GM12878 (cell line): Measurements from ENCODE around the gene ELL2.
"Not testable (repeated sequence)": the region's sequence is repeated elsewhere in the genome, so short reads cannot be mapped to it uniquely, and the experiment has no call there.

Experiments used
- CHD4 ChIP-seq: fragments of 200-600 bp; sonication (generic); IDR thresholded peaks from 2 replicates; pipeline ENCODE4 v1.6.1; 2016; ENCODE audit warnings: mild to moderate bottlenecking
- CREM ChIP-seq: IDR thresholded peaks from 2 replicates; pipeline ENCODE4 v1.6.1; 2014; ENCODE audit warnings: antibody characterized with exemption, low read depth
- JUNB ChIP-seq: IDR thresholded peaks from 2 replicates; pipeline ENCODE4 v1.6.1; 2016; ENCODE audit warnings: antibody characterized with exemption, mild to moderate bottlenecking
- NFIC ChIP-seq: IDR thresholded peaks from 2 replicates; pipeline ENCODE4 v1.6.1; 2012; ENCODE audit warnings: low read depth, mild to moderate bottlenecking, inconsistent platforms, low read length, moderate library complexity
- POLR2A ChIP-seq: IDR thresholded peaks from 2 replicates; pipeline ENCODE4 v1.6.1; 2011; ENCODE audit warnings: low read depth, mild to moderate bottlenecking, low read length
- POLR2AphosphoS5 ChIP-seq: IDR thresholded peaks from 2 replicates; pipeline ENCODE4 v1.6.1; 2011; ENCODE audit warnings: mild to moderate bottlenecking, low read length, inconsistent platforms
- SMC3 ChIP-seq: IDR thresholded peaks from 2 replicates; pipeline ENCODE4 v1.6.1; 2011; ENCODE audit warnings: low read length, improper control_type of control experiment, borderline replicate concordance
- SUZ12 ChIP-seq: fragments of 200-600 bp; sonication (generic); IDR thresholded peaks from one replicate; pipeline ENCODE4 v1.6.1; 2018; ENCODE audit warnings: antibody characterized with exemption, mild to moderate bottlenecking; ENCODE audit not compliant: unreplicated experiment
- ZNF217 ChIP-seq: fragments of 450-650 bp; IDR thresholded peaks from 2 replicates; pipeline ENCODE4 v1.6.1; 2017; ENCODE audit warnings: antibody characterized with exemption, mild to moderate bottlenecking
- ZNF687 ChIP-seq: fragments of 450-650 bp; IDR thresholded peaks from 2 replicates; pipeline ENCODE4 v1.6.1; 2017; ENCODE audit warnings: mild to moderate bottlenecking, moderate library complexity
- TF ChIP-seq, protein P1 (sequence below), 3 experiments: IDR thresholded peaks in 2 of 3; conservative IDR thresholded peaks in 1 of 3; 2 replicates each; pipeline ENCODE4 v1.5.1; 2011; ENCODE audit warnings: low read depth in 3 of 3, low read length in 3 of 3, mild to moderate bottlenecking in 3 of 3, control low read depth in 2 of 3, moderate library complexity in 2 of 3, inconsistent platforms in 1 of 3, mixed read lengths in 1 of 3; ENCODE audit not compliant: control insufficient read depth in 2 of 3, insufficient read depth in 1 of 3; ENCODE audit errors: extremely low read depth in 1 of 3
- TF ChIP-seq, protein P2 (sequence below): IDR thresholded peaks from 2 replicates; pipeline ENCODE4 v1.6.1; 2012; ENCODE audit warnings: mild to moderate bottlenecking, low read depth, low read length

- TF ChIP-seq NFIC, SMC3, ZNF687, JUNB, POLR2A, CREM, ZNF217, CHD4, SUZ12, POLR2AphosphoS5: not testable (repeated sequence)
- TF ChIP-seq, protein P1, sequence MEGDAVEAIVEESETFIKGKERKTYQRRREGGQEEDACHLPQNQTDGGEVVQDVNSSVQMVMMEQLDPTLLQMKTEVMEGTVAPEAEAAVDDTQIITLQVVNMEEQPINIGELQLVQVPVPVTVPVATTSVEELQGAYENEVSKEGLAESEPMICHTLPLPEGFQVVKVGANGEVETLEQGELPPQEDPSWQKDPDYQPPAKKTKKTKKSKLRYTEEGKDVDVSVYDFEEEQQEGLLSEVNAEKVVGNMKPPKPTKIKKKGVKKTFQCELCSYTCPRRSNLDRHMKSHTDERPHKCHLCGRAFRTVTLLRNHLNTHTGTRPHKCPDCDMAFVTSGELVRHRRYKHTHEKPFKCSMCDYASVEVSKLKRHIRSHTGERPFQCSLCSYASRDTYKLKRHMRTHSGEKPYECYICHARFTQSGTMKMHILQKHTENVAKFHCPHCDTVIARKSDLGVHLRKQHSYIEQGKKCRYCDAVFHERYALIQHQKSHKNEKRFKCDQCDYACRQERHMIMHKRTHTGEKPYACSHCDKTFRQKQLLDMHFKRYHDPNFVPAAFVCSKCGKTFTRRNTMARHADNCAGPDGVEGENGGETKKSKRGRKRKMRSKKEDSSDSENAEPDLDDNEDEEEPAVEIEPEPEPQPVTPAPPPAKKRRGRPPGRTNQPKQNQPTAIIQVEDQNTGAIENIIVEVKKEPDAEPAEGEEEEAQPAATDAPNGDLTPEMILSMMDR (IDR thresholded peaks at IDR 0.05 in 2 of 3, conservative IDR thresholded peaks at IDR 0.05 in 1 of 3; ENCODE audit: control insufficient read depth in 2 of 3, extremely low read depth in 1 of 3, insufficient read depth in 1 of 3, low read depth in 3 of 3, low read length in 3 of 3), result not testable (repeated sequence)
- TF ChIP-seq, protein P2, sequence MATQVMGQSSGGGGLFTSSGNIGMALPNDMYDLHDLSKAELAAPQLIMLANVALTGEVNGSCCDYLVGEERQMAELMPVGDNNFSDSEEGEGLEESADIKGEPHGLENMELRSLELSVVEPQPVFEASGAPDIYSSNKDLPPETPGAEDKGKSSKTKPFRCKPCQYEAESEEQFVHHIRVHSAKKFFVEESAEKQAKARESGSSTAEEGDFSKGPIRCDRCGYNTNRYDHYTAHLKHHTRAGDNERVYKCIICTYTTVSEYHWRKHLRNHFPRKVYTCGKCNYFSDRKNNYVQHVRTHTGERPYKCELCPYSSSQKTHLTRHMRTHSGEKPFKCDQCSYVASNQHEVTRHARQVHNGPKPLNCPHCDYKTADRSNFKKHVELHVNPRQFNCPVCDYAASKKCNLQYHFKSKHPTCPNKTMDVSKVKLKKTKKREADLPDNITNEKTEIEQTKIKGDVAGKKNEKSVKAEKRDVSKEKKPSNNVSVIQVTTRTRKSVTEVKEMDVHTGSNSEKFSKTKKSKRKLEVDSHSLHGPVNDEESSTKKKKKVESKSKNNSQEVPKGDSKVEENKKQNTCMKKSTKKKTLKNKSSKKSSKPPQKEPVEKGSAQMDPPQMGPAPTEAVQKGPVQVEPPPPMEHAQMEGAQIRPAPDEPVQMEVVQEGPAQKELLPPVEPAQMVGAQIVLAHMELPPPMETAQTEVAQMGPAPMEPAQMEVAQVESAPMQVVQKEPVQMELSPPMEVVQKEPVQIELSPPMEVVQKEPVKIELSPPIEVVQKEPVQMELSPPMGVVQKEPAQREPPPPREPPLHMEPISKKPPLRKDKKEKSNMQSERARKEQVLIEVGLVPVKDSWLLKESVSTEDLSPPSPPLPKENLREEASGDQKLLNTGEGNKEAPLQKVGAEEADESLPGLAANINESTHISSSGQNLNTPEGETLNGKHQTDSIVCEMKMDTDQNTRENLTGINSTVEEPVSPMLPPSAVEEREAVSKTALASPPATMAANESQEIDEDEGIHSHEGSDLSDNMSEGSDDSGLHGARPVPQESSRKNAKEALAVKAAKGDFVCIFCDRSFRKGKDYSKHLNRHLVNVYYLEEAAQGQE, result not testable (repeated sequence)
These were observed 110.5 kb downstream of the ELL2 start for GRCh38 chr5:95851141-95851540.
